Gastrocnemius medialis (tissue), 4 donors: Measurements from ENCODE around the gene ARRB1.

ENCODE experiments used
- CTCF ChIP-seq, 5 experiments: fragments of 450-650 bp in 3 of 5; fragments of 200-600 bp in 2 of 5; sonication (generic) in 2 of 5; IDR thresholded peaks in 4 of 5; conservative IDR thresholded peaks in 1 of 5; 1 replicate in 4 of 5; 2 replicates in 1 of 5; pipeline ENCODE4 v1.5.1; 2016 to 2019; ENCODE audit warnings: antibody characterized with exemption in 5 of 5, mild to moderate bottlenecking in 3 of 5, moderate library complexity in 3 of 5
- POLR2A ChIP-seq, 2 donors: fragments of 450-650 bp; IDR thresholded peaks; one replicate each; pipeline ENCODE4 v1.6.1; 2017; ENCODE audit warnings: antibody characterized with exemption in 2 of 2, mild to moderate bottlenecking in 2 of 2, moderate library complexity in 2 of 2

GRCh38 chr11:75355051-75355450 is 3.6 kb upstream of the ARRB1 start:
- TF ChIP-seq CTCF (IDR thresholded peaks at IDR 0.05 in 4 of 5, conservative IDR thresholded peaks at IDR 0.05 in 1 of 5) (no peak), POLR2A (IDR thresholded peaks at IDR 0.05) (no peak)
